Measurements from ENCODE around the gene ATXN3L. TPM values are rescaled to one million over a fixed set of nuclear protein-coding genes. Genes with fewer than 3 reads are reported as not detected.

ATXN3L gene
- total RNA-seq, 1 donor from 2014 or later: not detected

GRCh38 chrX:13364230-13364857, 44.5 kb upstream of the ATXN3L start:
- Mint-ChIP-seq H3K27me3 (no peaks in the 10 kb centered on the region), H3K36me3 (ENCODE audit: insufficient read depth) (peaks cover 1% of the 10 kb centered on the region), H3K27ac (no peak overlapping the region), H3K9me3 (ENCODE audit: low read depth) (peaks cover 21% of the 10 kb centered on the region), H3K4me1 (ENCODE audit: low read depth) (peaks cover 5% of the 10 kb centered on the region), H3K4me3 (ENCODE audit: low read depth) (no peak overlapping the region)
- no peak for TF ChIP-seq CTCF (IDR thresholded peaks at IDR 0.05; ENCODE audit: unreplicated experiment)
- DNase-seq (ENCODE audit: low spot score, unreplicated experiment): no peak

DNA sequence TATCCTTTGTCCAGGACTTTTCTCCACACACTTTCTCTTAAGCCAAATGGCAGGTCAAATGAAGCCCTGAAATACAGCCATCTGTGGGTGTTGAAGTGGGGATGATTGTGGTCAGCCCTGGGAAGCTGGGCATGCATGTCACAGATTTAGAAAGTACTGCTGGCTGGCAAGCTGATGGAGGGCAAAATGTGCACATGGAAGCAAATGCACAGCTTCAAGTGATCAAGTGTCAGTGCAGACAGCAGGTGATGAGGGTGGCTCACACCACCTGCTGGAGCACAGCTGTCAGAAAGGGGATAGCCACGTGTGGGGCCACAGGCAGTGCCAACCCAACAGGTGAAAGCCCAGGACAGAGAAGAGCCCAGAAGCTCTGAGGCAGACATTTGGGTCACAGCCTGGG, 40.3 kb upstream of the ATXN3L start:
- H3K4me3 Mint-ChIP-seq (ENCODE audit: low read depth): no peak overlapping the region
- no peak for TF ChIP-seq CTCF (IDR thresholded peaks at IDR 0.05; ENCODE audit: unreplicated experiment)
- H3K27me3 Mint-ChIP-seq: no peaks in the 10 kb centered on the region
- H3K36me3 Mint-ChIP-seq (ENCODE audit: insufficient read depth): peaks cover 1% of the 10 kb centered on the region
- no peak overlapping the region for H3K27ac Mint-ChIP-seq
- peaks cover 11% of the 10 kb centered on the region for H3K9me3 Mint-ChIP-seq (ENCODE audit: low read depth)
- no peaks in the 10 kb centered on the region for H3K4me1 Mint-ChIP-seq (ENCODE audit: low read depth)
- no peak for DNase-seq (ENCODE audit: low spot score, unreplicated experiment)

GRCh38 chrX:13357925-13358324, 38.1 kb upstream of the ATXN3L start:
- TF ChIP-seq CTCF (IDR thresholded peaks at IDR 0.05; ENCODE audit: unreplicated experiment): no peak
- H3K4me1 Mint-ChIP-seq (ENCODE audit: low read depth): no peaks in the 10 kb centered on the region
- H3K4me3 Mint-ChIP-seq (ENCODE audit: low read depth): no peak overlapping the region
- H3K27ac Mint-ChIP-seq: no peak overlapping the region
- DNase-seq (ENCODE audit: low spot score, unreplicated experiment): no peak
- no peaks in the 10 kb centered on the region for H3K27me3 Mint-ChIP-seq
- peaks cover 1% of the 10 kb centered on the region for H3K36me3 Mint-ChIP-seq (ENCODE audit: insufficient read depth)
- H3K9me3 Mint-ChIP-seq (ENCODE audit: low read depth): peaks cover 8% of the 10 kb centered on the region

DNA sequence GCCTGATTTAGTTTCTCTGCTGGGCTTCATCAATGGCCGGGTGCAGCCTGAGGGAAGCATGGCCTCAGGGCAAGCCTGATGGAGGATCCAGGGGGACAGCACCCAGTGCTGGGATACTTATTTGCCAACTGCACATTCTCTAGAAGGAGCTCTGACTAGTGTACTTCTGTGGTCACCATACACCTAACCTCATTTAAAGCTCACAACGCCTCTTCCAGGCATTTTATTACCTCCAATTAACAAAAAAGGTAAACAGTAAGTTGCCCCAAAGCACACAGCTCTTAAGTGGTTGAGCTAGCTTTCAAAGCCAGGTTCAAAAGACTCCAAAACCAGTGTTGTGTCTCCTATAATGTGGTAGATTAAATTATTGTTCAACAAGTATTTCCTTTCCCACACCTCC, 26.8 kb upstream of the ATXN3L start:
- Mint-ChIP-seq H3K4me1 (ENCODE audit: low read depth) (no peaks in the 10 kb centered on the region), H3K27me3 (no peaks in the 10 kb centered on the region), H3K36me3 (ENCODE audit: insufficient read depth) (no peaks in the 10 kb centered on the region), H3K4me3 (ENCODE audit: low read depth) (no peak overlapping the region), H3K27ac (no peak overlapping the region), H3K9me3 (ENCODE audit: low read depth) (peaks cover 18% of the 10 kb centered on the region)
- no peak for DNase-seq (ENCODE audit: low spot score, unreplicated experiment)
- no peak for TF ChIP-seq CTCF (IDR thresholded peaks at IDR 0.05; ENCODE audit: unreplicated experiment)

- Mint-ChIP-seq H3K27me3 (no peaks in the 10 kb centered on the region), H3K36me3 (ENCODE audit: insufficient read depth) (no peaks in the 10 kb centered on the region), H3K27ac (no peak overlapping the region), H3K4me1 (ENCODE audit: low read depth) (no peaks in the 10 kb centered on the region), H3K9me3 (ENCODE audit: low read depth) (peaks cover 17% of the 10 kb centered on the region), H3K4me3 (ENCODE audit: low read depth) (no peak overlapping the region)
- no peak for TF ChIP-seq CTCF (IDR thresholded peaks at IDR 0.05; ENCODE audit: unreplicated experiment)
- DNase-seq (ENCODE audit: low spot score, unreplicated experiment): no peak
Measured at GRCh38 chrX:13345438-13345837, 25.6 kb upstream of the ATXN3L start.
